Left lung (tissue), 10 donors: Measurements from ENCODE around the gene NOS1. TPM values are rescaled to one million over a fixed set of nuclear protein-coding genes. Genes with fewer than 3 reads are reported as not detected.

Experiments used
- ATAC-seq: fragments of 200-7000 bp; cut with Tn5 transposase; one replicate; pipeline ENCODE4 v1.9.1; 2020; ENCODE audit warnings: moderate library complexity
- DNase-seq, 4 donors: peaks; one replicate each; pipeline ENCODE4 v3.0.0-alpha.2; 2013 to 2020
- H3K27ac ChIP-seq, 2 donors: fragments of 200-600 bp; sonication (generic) in 1 of 2; one replicate each; pipeline versions ENCODE4 v1.5.0 to v1.8.0; 2020 to 2021
- H3K27me3 ChIP-seq, 2 donors: fragments of 200-600 bp; sonication (generic) in 1 of 2; one replicate each; pipeline versions ENCODE4 v1.5.0 to v1.8.0; 2020 to 2021
- H3K36me3 ChIP-seq, 2 donors: fragments of 200-600 bp; sonication (generic) in 1 of 2; one replicate each; pipeline versions ENCODE4 v1.5.0 to v1.8.0; 2020 to 2021
- H3K4me1 ChIP-seq, 2 donors: fragments of 200-600 bp; one replicate each; pipeline ENCODE4 v1.8.0; 2021
- H3K4me3 ChIP-seq, 2 donors: fragments of 200-600 bp; sonication (generic) in 1 of 2; one replicate each; pipeline versions ENCODE4 v1.5.0 to v1.8.0; 2020 to 2021; ENCODE audit warnings: mild to moderate bottlenecking in 1 of 2
- H3K9me3 ChIP-seq, 2 donors: fragments of 200-600 bp; sonication (generic) in 1 of 2; one replicate each; pipeline versions ENCODE4 v1.5.0 to v1.8.0; 2020 to 2021
- CTCF ChIP-seq, 2 donors: fragments of 200-600 bp; sonication (generic) in 1 of 2; IDR thresholded peaks; one replicate each; pipeline versions ENCODE4 v1.5.0 to v1.8.0; 2021; ENCODE audit warnings: antibody characterized with exemption in 2 of 2
- intact Hi-C, 2 donors: fragments of 100-400 bp; cut with DNase I; formaldehyde crosslinking; loops; one replicate each; pipeline versions ENCODE4 v1.11.2 to v1.14.2; 2022
- polyA plus RNA-seq, 6 donors: library from polyadenylated mRNA; unstranded; fragments of 120-200 nt; gene quantifications; one replicate each; pipeline ENCODE4 v1.2.1, GENCODE V29; 2013; ENCODE audit not compliant: insufficient read length in 6 of 6
- total RNA-seq, 2 donors: library from RNA; stranded (reverse); fragmentation: NEBNext Ultra II Directional; extraction: Animal tissue kit (Norgen Biotek cat#: 25700); gene quantifications; one replicate each; pipeline ENCODE4 v1.2.1, GENCODE V29; 2021
- donor health status: DM: no; HTN: yes; CAD: no.
- donor health status: DM: no; HTN: no; CAD: no.

Gene NOS1
- total and polyA plus RNA-seq, 8 donors = 0.11 to 2.4 (median 0.35) TPM

- no peak overlapping the region for H3K27ac ChIP-seq
- H3K9me3 ChIP-seq = no peaks in the 10 kb centered on the region
- intact Hi-C loops = no loop called here
- H3K27me3 ChIP-seq = peaks cover 0 to 14% of the 10 kb centered on the region in 2 donors
- no peaks in the 10 kb centered on the region for H3K4me1 ChIP-seq
- DNase-seq (no peak), ATAC-seq (no peak)
- TF ChIP-seq CTCF (IDR thresholded peaks at IDR 0.05) = no peak
- no peaks in the 10 kb centered on the region for H3K36me3 ChIP-seq
- no peak overlapping the region for H3K4me3 ChIP-seq
Measured at GRCh38 chr12:117298191-117298590, 63.2 kb downstream of the NOS1 start.

- no peaks in the 10 kb centered on the region for H3K36me3 ChIP-seq
- H3K4me3 ChIP-seq = no peak overlapping the region
- no peaks in the 10 kb centered on the region for H3K4me1 ChIP-seq
- H3K27me3 ChIP-seq = peaks cover 0 to 23% of the 10 kb centered on the region in 2 donors
- no peak for ATAC-seq
- intact Hi-C loops = no loop called here
- no peaks in the 10 kb centered on the region for H3K9me3 ChIP-seq
- no peak for TF ChIP-seq CTCF (IDR thresholded peaks at IDR 0.05)
- no peak overlapping the region for H3K27ac ChIP-seq
- no peak for DNase-seq
Measured at GRCh38 chr12:117294189-117294603, 67.2 kb downstream of the NOS1 start.

DNA sequence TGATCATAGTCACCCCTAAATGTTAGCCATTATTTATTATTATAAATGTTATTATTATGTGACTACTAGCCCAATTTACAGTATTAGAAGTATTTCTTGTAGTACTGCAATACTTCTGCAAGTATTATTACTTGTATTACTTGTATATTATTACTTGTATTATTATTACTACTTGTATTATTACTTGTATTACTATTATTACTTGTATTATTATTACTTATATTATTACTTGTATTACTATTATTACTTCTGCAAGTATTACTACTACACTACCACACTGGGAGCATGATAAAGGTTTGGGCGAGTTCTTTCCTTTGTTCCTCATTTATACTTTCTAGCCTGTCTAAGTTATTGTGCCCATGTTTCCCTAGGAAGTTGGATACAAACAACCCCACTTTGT lies 67.9 kb downstream of the NOS1 start:
- Histone ChIP-seq H3K27me3 (peaks cover 0 to 23% of the 10 kb centered on the region in 2 donors), H3K9me3 (no peaks in the 10 kb centered on the region), H3K27ac (no peak overlapping the region), H3K4me3 (no peak overlapping the region), H3K36me3 (no peaks in the 10 kb centered on the region), H3K4me1 (no peaks in the 10 kb centered on the region)
- intact Hi-C loops = no loop called here
- no peak for DNase-seq
- no peak for ATAC-seq
- TF ChIP-seq CTCF (IDR thresholded peaks at IDR 0.05) = no peak

- intact Hi-C loops = no loop called here
- H3K27ac ChIP-seq = no peak overlapping the region
- no peak overlapping the region for H3K4me3 ChIP-seq
- H3K27me3 ChIP-seq = peaks cover 0 to 23% of the 10 kb centered on the region in 2 donors
- DNase-seq (no peak), ATAC-seq (no peak)
- no peaks in the 10 kb centered on the region for H3K36me3 ChIP-seq
- no peaks in the 10 kb centered on the region for H3K4me1 ChIP-seq
- H3K9me3 ChIP-seq = no peaks in the 10 kb centered on the region
- TF ChIP-seq CTCF (IDR thresholded peaks at IDR 0.05) = no peak
Measured at GRCh38 chr12:117292688-117293087, 68.7 kb downstream of the NOS1 start.

DNA sequence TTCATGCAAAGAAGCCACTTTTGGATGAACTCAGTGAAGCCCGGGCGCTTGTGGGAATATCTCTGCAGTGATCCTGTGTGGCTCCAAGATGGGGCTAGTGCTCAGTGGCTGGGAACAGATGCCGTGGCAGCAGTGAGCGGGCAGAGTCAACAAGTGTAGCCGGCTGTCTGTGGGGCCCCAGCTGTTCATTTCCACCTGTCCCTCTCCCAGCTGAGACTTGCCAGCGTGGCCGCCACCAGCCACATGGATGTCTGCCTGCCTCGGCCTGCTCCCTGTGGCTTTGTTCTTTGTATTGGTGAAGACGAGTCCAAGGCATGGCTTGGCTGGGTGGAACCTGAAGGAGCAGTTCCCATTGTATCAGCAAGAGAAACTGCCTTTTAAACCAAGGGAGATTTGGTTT lies 77.3 kb downstream of the NOS1 start:
- intact Hi-C loops = no loop called here
- ATAC-seq = no peak
- TF ChIP-seq CTCF (IDR thresholded peaks at IDR 0.05) = no peak
- Histone ChIP-seq H3K27ac (no peak overlapping the region), H3K27me3 (peaks cover 0 to 13% of the 10 kb centered on the region in 2 donors), H3K9me3 (no peaks in the 10 kb centered on the region), H3K4me3 (no peak overlapping the region), H3K36me3 (no peaks in the 10 kb centered on the region), H3K4me1 (no peaks in the 10 kb centered on the region)
- peak in 1 of 4 donors; percentile 73 for DNase-seq
